GM19351 (cell line): ENCODE results near the gene OR13C9.
"Not testable (repeated sequence)": the region's sequence is repeated elsewhere in the genome, so short reads cannot be mapped to it uniquely, and the experiment has no call there.

ENCODE experiments used
- ATAC-seq: cut with Tn5 transposase; IDR thresholded peaks from one replicate; pipeline ENCODE4 v1.9.1; 2021; ENCODE audit warnings: mild to moderate bottlenecking, moderate library complexity; ENCODE audit not compliant: unreplicated experiment

OR13C9 gene

GRCh38 chr9:104618104-104618503 is at the start of gene OR13C9:
OR13C9 (minus strand) TSS chr9:104618204; CDS start chr9:104618204, 0 bp downstream.
- no peak for ATAC-seq

- no peak for ATAC-seq
Observed at GRCh38 chr9:104658496-104659195, 40.6 kb upstream of the OR13C9 start.

DNA sequence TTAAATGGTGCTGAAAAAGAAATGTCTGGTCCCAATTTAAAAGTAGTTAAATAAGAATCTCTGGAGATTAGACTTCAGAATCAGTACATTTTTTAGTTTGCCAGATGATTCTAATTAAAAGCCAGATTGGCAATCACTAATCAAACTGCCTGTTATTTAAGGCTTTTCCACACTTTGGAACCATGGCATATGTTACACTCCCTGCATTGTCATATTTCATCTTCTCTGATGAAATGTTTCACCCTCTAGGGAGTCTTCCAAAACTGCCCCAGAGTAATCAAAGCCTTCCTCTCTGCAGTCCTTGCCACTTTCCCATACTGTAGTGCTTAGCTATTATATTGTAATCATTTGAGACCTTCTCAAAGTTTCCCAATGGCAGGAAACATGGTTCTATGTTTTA is 17.5 kb upstream of the OR13C9 start:
- ATAC-seq = no peak

- no peak for ATAC-seq
Observed at GRCh38 chr9:104633976-104634520, 16.0 kb upstream of the OR13C9 start.

GRCh38 chr9:104625964-104626363 is 8.0 kb upstream of the OR13C9 start:
- not testable (repeated sequence) for ATAC-seq

DNA sequence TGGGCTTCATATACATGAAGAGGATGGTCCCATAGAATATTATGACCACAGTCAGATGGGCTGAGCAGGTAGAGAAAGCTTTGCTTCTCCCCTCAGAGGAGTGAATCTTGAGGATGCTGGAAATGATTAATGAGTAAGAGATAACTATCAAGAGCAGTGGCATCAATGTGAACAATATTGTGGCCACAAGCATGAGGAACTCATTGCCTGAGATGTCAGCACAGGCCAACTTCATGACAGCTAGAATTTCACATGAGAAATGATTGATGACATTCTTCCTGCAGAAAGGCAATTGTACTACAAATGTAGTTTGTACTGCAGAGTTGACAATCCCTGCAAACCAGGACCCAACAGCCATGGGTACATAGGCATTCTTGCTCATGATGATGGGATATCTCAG is 586 bp downstream of the OR13C9 start:
- ATAC-seq = no peak

GRCh38 chr9:104611213-104611612 is 6.8 kb downstream of the OR13C9 start:
- ATAC-seq = no peak

DNA sequence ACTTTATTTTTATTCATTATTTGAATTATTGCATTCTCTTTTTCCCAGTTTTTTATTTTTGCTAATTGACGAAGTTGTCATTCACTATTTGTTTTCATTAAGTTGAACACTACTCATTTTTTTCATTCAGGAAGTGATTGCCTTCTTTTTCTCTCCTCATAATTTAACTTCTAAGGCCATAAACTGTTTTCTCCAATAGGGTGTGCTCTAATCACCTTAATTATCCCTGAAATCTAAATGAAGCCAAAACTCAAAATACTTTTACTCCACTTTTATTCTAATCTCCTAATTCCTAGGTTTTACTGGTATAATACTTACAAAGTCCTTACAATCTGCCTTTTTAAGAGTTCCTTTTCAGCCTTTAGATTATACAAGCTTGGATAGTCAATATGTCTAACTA is 9.7 kb downstream of the OR13C9 start:
- no peak for ATAC-seq

- no peak for ATAC-seq
Observed at GRCh38 chr9:104606152-104606551, 11.9 kb downstream of the OR13C9 start.

GRCh38 chr9:104605527-104605926 is 12.5 kb downstream of the OR13C9 start, which contains the start of gene OR13C2:
OR13C2 (minus strand) TSS chr9:104605627; CDS start chr9:104605627, 0 bp downstream.
- ATAC-seq = not testable (repeated sequence)

DNA sequence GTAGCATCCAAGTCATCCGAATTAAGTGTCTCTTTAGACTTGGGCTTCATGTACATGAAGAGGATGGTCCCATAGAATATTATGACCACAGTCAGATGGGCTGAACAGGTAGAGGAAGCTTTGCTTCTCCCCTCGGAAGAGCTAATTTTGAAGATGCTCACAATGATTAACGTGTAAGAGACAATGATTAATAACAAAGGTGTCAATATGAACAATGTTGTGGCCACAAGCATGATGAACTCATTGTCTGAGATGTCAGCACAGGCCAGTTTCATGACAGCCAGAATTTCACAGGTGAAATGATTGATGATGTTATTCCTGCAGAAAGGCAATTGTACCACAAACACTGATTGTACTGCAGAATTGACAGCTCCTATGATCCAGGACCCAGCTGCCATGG is 13.2 kb downstream of the OR13C9 start:
- ATAC-seq = no peak

DNA sequence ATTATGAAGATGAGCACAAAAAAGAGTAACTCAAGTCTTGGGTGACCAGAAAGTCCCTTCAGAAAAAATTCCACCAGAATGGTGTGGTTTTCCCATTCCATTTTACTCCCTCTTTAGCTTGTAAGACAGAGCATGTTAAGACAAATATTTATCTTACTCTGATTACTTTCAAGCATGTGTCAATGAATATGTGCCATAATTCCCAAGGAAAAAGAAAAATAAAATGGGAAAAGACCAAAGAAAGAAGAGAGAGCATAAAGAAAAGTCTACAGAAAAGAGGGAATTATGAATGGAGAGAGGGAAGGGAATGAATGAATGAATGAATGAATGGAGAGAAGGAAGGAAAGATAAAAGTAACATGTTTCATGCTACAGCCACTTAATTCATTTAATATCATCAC is 18.7 kb downstream of the OR13C9 start, which contains the start of gene OR13C5:
OR13C5 (minus strand) TSS at position 101 of the 400 bp plus-strand sequence; CDS start at position 101, 0 bp downstream.
- not testable (repeated sequence) for ATAC-seq

GRCh38 chr9:104598749-104599148 is 19.3 kb downstream of the OR13C9 start:
- not testable (repeated sequence) for ATAC-seq

DNA sequence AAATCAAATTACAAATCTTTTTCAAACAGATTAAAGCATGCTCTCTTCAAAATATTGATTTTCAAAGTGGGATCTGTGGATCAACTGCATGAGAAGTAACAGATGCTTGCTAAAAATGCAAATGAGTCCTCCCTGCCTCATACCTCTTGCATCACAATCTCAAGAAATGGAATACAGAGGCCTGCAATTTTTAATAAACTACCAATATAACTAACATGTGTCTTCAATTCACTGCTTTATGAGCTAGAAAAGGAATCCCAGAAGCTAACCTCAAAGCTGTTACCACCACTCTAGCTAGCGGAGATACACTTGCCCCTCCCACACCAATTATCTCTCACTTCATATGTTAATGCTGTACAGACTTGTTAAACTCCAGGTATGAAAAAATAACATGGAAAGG is 28.4 kb downstream of the OR13C9 start:
- ATAC-seq = no peak

DNA sequence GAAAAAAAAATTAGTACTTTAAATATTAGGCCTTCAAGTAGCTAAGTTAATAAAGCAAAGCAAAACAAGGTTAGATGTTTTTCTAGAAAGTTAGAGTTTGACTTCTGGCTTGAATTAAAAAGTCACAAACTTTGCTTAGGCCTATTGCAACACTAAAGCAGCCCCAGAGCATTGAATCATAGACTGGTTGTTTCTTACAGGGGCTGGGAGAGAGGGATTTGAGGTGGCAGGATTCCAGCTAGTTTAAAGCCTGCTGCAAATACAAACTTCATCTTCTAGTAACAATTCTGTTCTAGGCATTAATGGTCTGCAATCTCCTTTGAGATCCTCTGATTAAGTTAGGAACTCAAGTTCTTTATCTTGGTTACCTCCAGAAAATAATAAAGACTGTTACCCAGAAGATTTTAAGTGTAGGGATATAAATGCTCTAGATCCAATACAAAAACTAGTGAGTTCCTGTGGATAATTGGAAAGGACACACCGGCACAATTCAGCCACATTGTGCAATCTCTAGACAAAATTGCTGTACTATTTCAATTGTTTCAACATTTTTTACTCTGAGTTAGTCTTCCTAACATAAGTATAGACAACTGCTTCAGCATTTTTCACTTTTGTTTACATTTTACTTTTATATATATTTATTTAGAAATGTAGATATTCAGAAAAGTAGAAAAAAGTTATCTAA is 31.4 kb downstream of the OR13C9 start:
- no peak for ATAC-seq

DNA sequence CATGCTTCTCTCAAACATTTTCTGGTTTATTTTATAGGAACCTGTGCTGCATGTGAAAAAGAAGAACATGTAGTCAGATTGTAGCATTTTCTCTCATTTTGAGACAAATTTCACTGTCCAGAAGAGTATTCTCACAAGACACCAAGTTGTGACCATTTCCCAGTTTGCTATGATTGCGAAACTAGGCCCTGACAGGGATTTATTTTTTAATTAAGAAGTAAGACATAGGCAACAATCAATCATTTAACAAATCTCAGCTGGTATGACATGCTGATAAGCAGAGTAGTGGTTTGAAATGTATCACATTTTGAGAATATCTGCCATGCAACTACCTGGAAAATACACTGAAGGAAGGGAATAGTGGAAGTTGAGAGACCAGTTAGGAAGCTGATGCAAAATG is 37.4 kb downstream of the OR13C9 start:
- ATAC-seq = no peak

GRCh38 chr9:104577263-104577662 is 40.7 kb downstream of the OR13C9 start:
- ATAC-seq = no peak

- no peak for ATAC-seq
Observed at GRCh38 chr9:104575456-104575855, 42.5 kb downstream of the OR13C9 start.

GRCh38 chr9:104572612-104573011 is 45.4 kb downstream of the OR13C9 start:
- ATAC-seq = no peak

GRCh38 chr9:104568868-104569267 is 49.1 kb downstream of the OR13C9 start, which contains the start of gene OR13C8:
OR13C8 (plus strand) TSS chr9:104569168; CDS start chr9:104569168, 0 bp downstream.
- no peak for ATAC-seq
